Inferior parietal cortex (tissue), 1 donor: ENCODE measurements around the gene ASXL1.
"Not testable (repeated sequence)": the region's sequence is repeated elsewhere in the genome, so short reads cannot be mapped to it uniquely, and the experiment has no call there.

Experiments used
- DNase-seq: peaks from one replicate; pipeline ENCODE4 v3.0.0-alpha.2; 2016; ENCODE audit errors: extremely low spot score

Gene ASXL1

GRCh38 chr20:32362901-32363364, 4.8 kb downstream of the ASXL1 start:
- no peak for DNase-seq

GRCh38 chr20:32363492-32363891, 5.4 kb downstream of the ASXL1 start:
- no peak for DNase-seq

- DNase-seq: no peak
These were observed 6.5 kb downstream of the ASXL1 start for GRCh38 chr20:32364554-32365208.

GRCh38 chr20:32365564-32365963, 7.4 kb downstream of the ASXL1 start:
- no peak for DNase-seq

- DNase-seq: no peak
These were observed 8.2 kb downstream of the ASXL1 start for GRCh38 chr20:32366380-32366779.

- no peak for DNase-seq
These were observed 10.2 kb downstream of the ASXL1 start for GRCh38 chr20:32368323-32368722.

GRCh38 chr20:32368925-32369324, 10.8 kb downstream of the ASXL1 start:
- DNase-seq: no peak

GRCh38 chr20:32370897-32371296, 12.8 kb downstream of the ASXL1 start:
- no peak for DNase-seq

GRCh38 chr20:32378461-32378860, 20.3 kb downstream of the ASXL1 start:
- DNase-seq: no peak

- DNase-seq: not testable (repeated sequence)
These were observed 21.9 kb downstream of the ASXL1 start for GRCh38 chr20:32380037-32380436.

GRCh38 chr20:32380745-32381144, 22.6 kb downstream of the ASXL1 start:
- DNase-seq: no peak

- DNase-seq: no peak
These were observed 24.2 kb downstream of the ASXL1 start for GRCh38 chr20:32382102-32382950.

GRCh38 chr20:32383441-32383840, 25.3 kb downstream of the ASXL1 start:
- not testable (repeated sequence) for DNase-seq

- no peak for DNase-seq
These were observed 27.4 kb downstream of the ASXL1 start for GRCh38 chr20:32385541-32385940.

GRCh38 chr20:32386091-32386490, 28.0 kb downstream of the ASXL1 start:
- DNase-seq: no peak

- DNase-seq: no peak
These were observed 29.1 kb downstream of the ASXL1 start for GRCh38 chr20:32387252-32387651.

- no peak for DNase-seq
These were observed 32.9 kb downstream of the ASXL1 start for GRCh38 chr20:32391003-32391402.

GRCh38 chr20:32395066-32395465, 36.9 kb downstream of the ASXL1 start:
- DNase-seq: no peak

- DNase-seq: no peak
These were observed 38.6 kb downstream of the ASXL1 start for GRCh38 chr20:32396646-32397160.

GRCh38 chr20:32397567-32398084, 39.5 kb downstream of the ASXL1 start:
- no peak for DNase-seq

- DNase-seq: no peak
These were observed 42.3 kb downstream of the ASXL1 start for GRCh38 chr20:32400476-32400875.

GRCh38 chr20:32404017-32404416, 45.9 kb downstream of the ASXL1 start:
- DNase-seq: no peak

- DNase-seq: no peak
These were observed 48.6 kb downstream of the ASXL1 start for GRCh38 chr20:32406701-32407100.
